Upper lobe of left lung (tissue), 6 donors: ENCODE measurements around the gene MKKS. TPM values are rescaled to one million over a fixed set of nuclear protein-coding genes. Genes with fewer than 3 reads are reported as not detected.

ENCODE experiments used
- ATAC-seq, 2 donors: fragments of 200-7000 bp; cut with Tn5 transposase; one replicate each; pipeline ENCODE4 v1.9.1; 2022; ENCODE audit warnings: mild to moderate bottlenecking in 2 of 2, moderate library complexity in 2 of 2; ENCODE audit not compliant: low FRiP score in 2 of 2
- DNase-seq, 2 donors: peaks; one replicate each; pipeline ENCODE4 v3.0.0-alpha.2; 2019 to 2020
- H3K27ac ChIP-seq, 4 donors: fragments of 200-600 bp; sonication (generic); one replicate each; pipeline ENCODE4 v1.5.1; 2016 to 2019
- H3K27me3 ChIP-seq, 4 donors: fragments of 200-600 bp; sonication (generic); one replicate each; pipeline ENCODE4 v1.5.1; 2017 to 2019
- H3K36me3 ChIP-seq, 4 donors: fragments of 200-600 bp; sonication (generic); one replicate each; pipeline ENCODE4 v1.5.1; 2016 to 2019
- H3K4me1 ChIP-seq, 4 donors: fragments of 200-600 bp; sonication (generic); one replicate each; pipeline ENCODE4 v1.5.1; 2018 to 2019
- H3K4me3 ChIP-seq, 4 donors: fragments of 200-600 bp; sonication (generic); one replicate each; pipeline ENCODE4 v1.5.1; 2017 to 2019; ENCODE audit warnings: mild to moderate bottlenecking in 2 of 4, moderate library complexity in 1 of 4
- H3K9me3 ChIP-seq, 4 donors: fragments of 200-600 bp; sonication (generic); one replicate each; pipeline ENCODE4 v1.5.1; 2018 to 2019
- CTCF ChIP-seq, 6 experiments: fragments of 450-650 bp in 4 of 6; fragments of 200-600 bp in 2 of 6; sonication (generic) in 2 of 6; IDR thresholded peaks; one replicate each; pipeline ENCODE4 v1.5.1; 2016 to 2019; ENCODE audit warnings: antibody characterized with exemption in 6 of 6
- EP300 ChIP-seq, 4 donors: sonication (generic); formaldehyde crosslinking; IDR thresholded peaks; one replicate each; pipeline ENCODE4 v1.5.1; 2017; ENCODE audit warnings: antibody characterized with exemption in 4 of 4, control low read depth in 2 of 4
- POLR2A ChIP-seq, 4 donors: fragments of 450-650 bp; IDR thresholded peaks; one replicate each; pipeline ENCODE4 v1.5.1; 2016 to 2017; ENCODE audit warnings: antibody characterized with exemption in 4 of 4, mild to moderate bottlenecking in 2 of 4
- POLR2AphosphoS5 ChIP-seq, 2 donors: sonication (generic); formaldehyde crosslinking; IDR thresholded peaks; one replicate each; pipeline ENCODE4 v1.5.1; 2017; ENCODE audit warnings: antibody characterized with exemption in 2 of 2
- WGBS, 2 donors: methylation state at CpG; one replicate each; pipeline ENCODE4 v1.1.5; 2017 to 2018; 5-methylcytosine and 5-hydroxymethylcytosine counted together
- total RNA-seq, 6 donors: library from RNA; depleted of rRNA in 4 of 6; stranded (reverse); fragments of >200 nt in 4 of 6; gene quantifications; one replicate each; pipeline versions ENCODE4 v1.1.0 to v1.2.1, GENCODE V29; 2016 to 2021
- donor health status: DM: no; HTN: no; CAD: no; lungs with moderate emphysema.
- donor health status: DM: no; HTN: yes; CAD: no; lungs with severe emphysema.

The MKKS gene
- total RNA-seq, 6 donors from 2014 or later: 3.1 to 19.3 (median 11.8) TPM

- no peak overlapping the region for H3K4me3 ChIP-seq
- DNase-seq (no peak), ATAC-seq (no peak)
- H3K4me1 ChIP-seq: peaks cover 0 to 8% (median 3%) of the 10 kb centered on the region in 4 donors
- no peaks in the 10 kb centered on the region for H3K9me3 ChIP-seq
- H3K36me3 ChIP-seq: no peaks in the 10 kb centered on the region
- TF ChIP-seq EP300 (IDR thresholded peaks at IDR 0.05) (no peak), CTCF (IDR thresholded peaks at IDR 0.05) (no peak), POLR2A (IDR thresholded peaks at IDR 0.05) (no peak), POLR2AphosphoS5 (IDR thresholded peaks at IDR 0.05) (no peak)
- H3K27me3 ChIP-seq: no peaks in the 10 kb centered on the region
- H3K27ac ChIP-seq: no peak overlapping the region
Measured at GRCh38 chr20:10367693-10367942, 66.4 kb downstream of the MKKS start.

DNA sequence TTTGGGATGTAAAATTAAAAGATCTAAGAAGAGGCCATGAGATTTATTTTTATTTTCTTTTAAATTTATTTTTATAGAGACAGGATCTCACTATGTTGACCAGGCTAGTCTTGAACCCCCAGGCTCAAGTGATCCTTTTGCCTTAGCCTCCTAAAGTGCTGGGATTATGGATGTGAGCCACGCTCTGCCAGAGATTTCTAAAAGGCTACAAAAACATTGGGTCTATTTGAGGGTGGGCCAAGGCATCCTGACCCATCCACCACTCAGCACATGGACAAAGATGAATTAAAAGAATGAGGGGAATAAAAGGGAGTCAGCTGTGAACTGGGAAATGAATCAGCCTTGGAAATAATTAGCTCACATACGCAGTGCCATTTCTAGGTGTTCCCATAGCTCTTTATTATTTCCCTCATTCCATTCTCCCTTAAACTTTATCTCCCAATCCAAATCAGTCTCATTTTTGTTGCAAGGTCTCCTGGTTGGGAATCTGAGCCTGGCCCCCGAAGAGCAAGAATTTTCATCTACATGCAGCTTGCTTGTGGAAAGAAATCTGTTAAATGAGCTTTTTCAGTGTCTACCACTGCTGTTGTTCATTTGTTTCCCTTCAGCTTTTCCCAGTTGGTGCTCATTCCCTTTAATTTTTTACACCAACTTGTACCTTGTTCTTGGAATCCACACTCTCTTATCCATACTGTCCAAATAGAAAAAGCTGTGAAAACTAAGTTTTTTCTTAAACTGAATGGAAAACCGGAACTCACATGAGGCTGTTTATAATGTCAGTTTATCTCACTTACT lies 66.9 kb downstream of the MKKS start:
- Histone ChIP-seq H3K9me3 (no peaks in the 10 kb centered on the region), H3K4me1 (peaks cover 0 to 8% (median 3%) of the 10 kb centered on the region in 4 donors), H3K36me3 (no peaks in the 10 kb centered on the region), H3K4me3 (no peak overlapping the region), H3K27me3 (no peaks in the 10 kb centered on the region), H3K27ac (no peak overlapping the region)
- no peak for DNase-seq
- WGBS, 2 donors: 84 to 85% methylated on average over 4 of the region's 4 CpGs
- TF ChIP-seq POLR2AphosphoS5 (IDR thresholded peaks at IDR 0.05): no peak
- no peak for TF ChIP-seq POLR2A (IDR thresholded peaks at IDR 0.05)
- TF ChIP-seq EP300 (IDR thresholded peaks at IDR 0.05): no peak
- TF ChIP-seq CTCF (IDR thresholded peaks at IDR 0.05): no peak
- no peak for ATAC-seq

GRCh38 chr20:10362674-10363073 lies 71.3 kb downstream of the MKKS start:
- H3K9me3 ChIP-seq: no peaks in the 10 kb centered on the region
- no peak for ATAC-seq
- no peaks in the 10 kb centered on the region for H3K36me3 ChIP-seq
- no peak for DNase-seq
- H3K27me3 ChIP-seq: no peaks in the 10 kb centered on the region
- TF ChIP-seq EP300 (IDR thresholded peaks at IDR 0.05) (no peak), POLR2A (IDR thresholded peaks at IDR 0.05) (no peak)
- no peak overlapping the region for H3K27ac ChIP-seq
- WGBS, 2 donors: 85 to 89% methylated on average over 1 of the region's 1 CpG
- no peaks in the 10 kb centered on the region for H3K4me1 ChIP-seq
- no peak overlapping the region for H3K4me3 ChIP-seq

- TF ChIP-seq POLR2AphosphoS5 (IDR thresholded peaks at IDR 0.05) (no peak), CTCF (IDR thresholded peaks at IDR 0.05) (no peak), EP300 (IDR thresholded peaks at IDR 0.05) (no peak), POLR2A (IDR thresholded peaks at IDR 0.05) (no peak)
- H3K9me3 ChIP-seq: no peaks in the 10 kb centered on the region
- ATAC-seq (no peak), DNase-seq (no peak)
- H3K4me3 ChIP-seq: no peak overlapping the region
- WGBS, 2 donors: 80 to 96% methylated on average over 1 of the region's 1 CpG
- H3K36me3 ChIP-seq: no peaks in the 10 kb centered on the region
- H3K27ac ChIP-seq: no peak overlapping the region
- H3K27me3 ChIP-seq: no peaks in the 10 kb centered on the region
- H3K4me1 ChIP-seq: no peaks in the 10 kb centered on the region
Measured at GRCh38 chr20:10360878-10361277, 73.1 kb downstream of the MKKS start.

DNA sequence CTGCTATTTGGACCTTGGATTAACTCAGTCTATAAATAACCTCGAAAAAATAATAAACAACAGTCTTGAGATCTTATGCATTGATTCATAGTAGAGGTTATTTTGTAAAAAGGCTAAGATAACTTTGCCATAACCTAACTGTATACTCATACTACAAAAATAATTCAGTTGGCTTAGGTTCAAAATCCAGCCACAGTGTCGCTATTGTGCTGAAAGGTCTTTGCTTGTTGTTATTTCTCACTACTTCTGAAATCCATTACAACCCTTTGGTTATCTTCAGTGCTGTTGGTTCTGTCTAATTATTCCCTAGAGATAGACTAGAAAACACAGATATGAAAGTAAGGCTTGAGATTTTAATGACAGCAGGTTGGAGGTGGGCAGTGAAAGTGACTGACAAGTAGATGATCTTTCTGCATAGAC lies 74.4 kb downstream of the MKKS start:
- WGBS, 2 donors: 35 to 40% methylated on average over 2 of the region's 2 CpGs
- no peaks in the 10 kb centered on the region for H3K4me1 ChIP-seq
- no peak for ATAC-seq
- no peak overlapping the region for H3K4me3 ChIP-seq
- no peak overlapping the region for H3K27ac ChIP-seq
- H3K27me3 ChIP-seq: no peaks in the 10 kb centered on the region
- H3K9me3 ChIP-seq: no peaks in the 10 kb centered on the region
- no peaks in the 10 kb centered on the region for H3K36me3 ChIP-seq
- TF ChIP-seq POLR2A (IDR thresholded peaks at IDR 0.05): no peak
- TF ChIP-seq CTCF (IDR thresholded peaks at IDR 0.05): no peak
- no peak for TF ChIP-seq EP300 (IDR thresholded peaks at IDR 0.05)
- TF ChIP-seq POLR2AphosphoS5 (IDR thresholded peaks at IDR 0.05): no peak
- no peak for DNase-seq
